ENCODE measurements around the gene MYO9B. TPM values are rescaled to one million over a fixed set of nuclear protein-coding genes. Genes with fewer than 3 reads are reported as not detected.

Gene MYO9B
- total and polyA plus RNA-seq, 2 of the 13 experiments (the other 11 are each of a cell fraction or from before 2014, with no cell fraction given) = 18.0 to 18.3 TPM

- peak; percentile 92 for TF ChIP-seq ZNF431 (CRISPR knock-in tag; IDR thresholded peaks at IDR 0.05; ENCODE audit: borderline replicate concordance, low read depth)
- peak in 1 of 2 experiments; percentile 40; a peak in 1 of 4 replicates for TF ChIP-seq ATF4 (CRISPR knock-in tag; IDR thresholded peaks at IDR 0.05)
- TF ChIP-seq ZNF572 (CRISPR knock-in tag; IDR thresholded peaks at IDR 0.05) = no peak; the same call in 1 of the 2 replicates
- TF ChIP-seq CHD4 (IDR thresholded peaks at IDR 0.05; ENCODE audit: borderline replicate concordance, low read length) = no peak
- peak; percentile 50; the same call in 1 of the 2 replicates for TF ChIP-seq HNF4G (IDR thresholded peaks at IDR 0.05; ENCODE audit: borderline replicate concordance, low read depth, low read length)
- TF ChIP-seq HNF4G (CRISPR knock-in tag; IDR thresholded peaks at IDR 0.05; ENCODE audit: borderline replicate concordance, low read depth) = no peak; the same call in 1 of the 2 replicates
- TF ChIP-seq ZNF597 (CRISPR knock-in tag; IDR thresholded peaks at IDR 0.05) = no peak
- TF ChIP-seq, protein P1, sequence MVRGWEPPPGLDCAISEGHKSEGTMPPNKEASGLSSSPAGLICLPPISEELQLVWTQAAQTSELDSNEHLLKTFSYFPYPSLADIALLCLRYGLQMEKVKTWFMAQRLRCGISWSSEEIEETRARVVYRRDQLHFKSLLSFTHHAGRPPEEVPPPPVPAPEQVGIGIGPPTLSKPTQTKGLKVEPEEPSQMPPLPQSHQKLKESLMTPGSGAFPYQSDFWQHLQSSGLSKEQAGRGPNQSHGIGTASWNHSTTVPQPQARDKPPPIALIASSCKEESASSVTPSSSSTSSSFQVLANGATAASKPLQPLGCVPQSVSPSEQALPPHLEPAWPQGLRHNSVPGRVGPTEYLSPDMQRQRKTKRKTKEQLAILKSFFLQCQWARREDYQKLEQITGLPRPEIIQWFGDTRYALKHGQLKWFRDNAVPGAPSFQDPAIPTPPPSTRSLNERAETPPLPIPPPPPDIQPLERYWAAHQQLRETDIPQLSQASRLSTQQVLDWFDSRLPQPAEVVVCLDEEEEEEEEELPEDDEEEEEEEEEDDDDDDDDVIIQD (CRISPR knock-in tag; IDR thresholded peaks at IDR 0.05; ENCODE audit: low read depth) = no peak
- no peak for TF ChIP-seq TCF12 (IDR thresholded peaks at IDR 0.05)
- peak; percentile 77 for TF ChIP-seq TCF12 (CRISPR knock-in tag; IDR thresholded peaks at IDR 0.05)
- TF ChIP-seq, protein P2, sequence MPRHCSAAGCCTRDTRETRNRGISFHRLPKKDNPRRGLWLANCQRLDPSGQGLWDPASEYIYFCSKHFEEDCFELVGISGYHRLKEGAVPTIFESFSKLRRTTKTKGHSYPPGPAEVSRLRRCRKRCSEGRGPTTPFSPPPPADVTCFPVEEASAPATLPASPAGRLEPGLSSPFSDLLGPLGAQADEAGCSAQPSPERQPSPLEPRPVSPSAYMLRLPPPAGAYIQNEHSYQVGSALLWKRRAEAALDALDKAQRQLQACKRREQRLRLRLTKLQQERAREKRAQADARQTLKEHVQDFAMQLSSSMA (CRISPR knock-in tag; IDR thresholded peaks at IDR 0.05) = no peak
- no peak for TF ChIP-seq NFATC3 (CRISPR knock-in tag; IDR thresholded peaks at IDR 0.05)
- no peak for TF ChIP-seq CCAR2 (optimal IDR thresholded peaks at IDR 0.05; ENCODE audit: low read depth, low read length)
- no peak for TF ChIP-seq STAG1 (CRISPR knock-in tag; IDR thresholded peaks at IDR 0.05)
- TF ChIP-seq SKI (IDR thresholded peaks at IDR 0.05; ENCODE audit: partially characterized antibody) = peak; percentile 87
- peak; percentile 22; the same call in 1 of the 2 replicates for TF ChIP-seq ZNF230 (CRISPR knock-in tag; IDR thresholded peaks at IDR 0.05)
- no peak for TF ChIP-seq MTF2 (CRISPR knock-in tag; IDR thresholded peaks at IDR 0.05; ENCODE audit: borderline replicate concordance)
- TF ChIP-seq SATB2 (CRISPR knock-in tag; IDR thresholded peaks at IDR 0.05) = 0 out of 2 replicates have a peak, but pooled peaks have one; percentile 59
- peak; percentile 75 for TF ChIP-seq AGO2 (optimal IDR thresholded peaks at IDR 0.05; ENCODE audit: low read depth, low read length)
- TF ChIP-seq, protein P3, sequence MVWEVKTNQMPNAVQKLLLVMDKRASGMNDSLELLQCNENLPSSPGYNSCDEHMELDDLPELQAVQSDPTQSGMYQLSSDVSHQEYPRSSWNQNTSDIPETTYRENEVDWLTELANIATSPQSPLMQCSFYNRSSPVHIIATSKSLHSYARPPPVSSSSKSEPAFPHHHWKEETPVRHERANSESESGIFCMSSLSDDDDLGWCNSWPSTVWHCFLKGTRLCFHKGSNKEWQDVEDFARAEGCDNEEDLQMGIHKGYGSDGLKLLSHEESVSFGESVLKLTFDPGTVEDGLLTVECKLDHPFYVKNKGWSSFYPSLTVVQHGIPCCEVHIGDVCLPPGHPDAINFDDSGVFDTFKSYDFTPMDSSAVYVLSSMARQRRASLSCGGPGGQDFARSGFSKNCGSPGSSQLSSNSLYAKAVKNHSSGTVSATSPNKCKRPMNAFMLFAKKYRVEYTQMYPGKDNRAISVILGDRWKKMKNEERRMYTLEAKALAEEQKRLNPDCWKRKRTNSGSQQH (CRISPR knock-in tag; IDR thresholded peaks at IDR 0.05; ENCODE audit: low read depth) = no peak
- no peak for TF ChIP-seq PRPF4 (IDR thresholded peaks at IDR 0.05; ENCODE audit: low read depth, low read length, poor library complexity, severe bottlenecking)
- TF ChIP-seq CENPX (CRISPR knock-in tag; IDR thresholded peaks at IDR 0.05) = no peak
- peak; percentile 50 for TF ChIP-seq HOXD1 (CRISPR knock-in tag; IDR thresholded peaks at IDR 0.05)
- TF ChIP-seq ZNF292 (CRISPR knock-in tag; IDR thresholded peaks at IDR 0.05; ENCODE audit: borderline replicate concordance, low read depth) = no peak
Observed at GRCh38 chr19:17226002-17226933, 150.7 kb downstream of the MYO9B start, which contains the start of gene OCEL1 (continued).
